ELF-1 (cell line): ENCODE results near the gene PCDH18.
"Not testable (repeated sequence)": the region's sequence is repeated elsewhere in the genome, so short reads cannot be mapped to it uniquely, and the experiment has no call there.

ENCODE experiments used
- DNase-seq: peaks from one replicate; pipeline ENCODE4 v3.0.0-alpha.2; 2016; ENCODE audit warnings: low read depth, low spot score

PCDH18 gene

GRCh38 chr4:137529432-137529831 is 2.9 kb downstream of the PCDH18 start:
- DNase-seq: no peak

DNA sequence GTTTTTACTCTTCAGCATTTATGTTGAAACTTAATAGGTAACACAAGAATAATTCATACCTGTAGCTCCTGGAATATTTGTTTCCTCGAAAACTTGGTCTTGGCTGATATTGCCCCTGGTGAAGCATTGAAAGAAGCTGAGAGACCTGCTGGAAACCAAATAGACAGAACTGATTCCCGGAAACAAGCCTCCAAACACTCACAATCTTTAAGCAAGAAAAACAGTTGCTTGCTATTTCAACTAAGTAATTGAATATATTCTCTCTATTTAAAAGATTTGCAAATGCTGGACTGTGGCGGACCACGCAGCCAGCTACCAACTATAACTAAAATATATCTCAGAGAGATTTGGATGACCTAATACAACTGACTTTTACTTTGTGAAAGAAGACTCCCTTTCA is 3.6 kb downstream of the PCDH18 start:
- DNase-seq: no peak

GRCh38 chr4:137526681-137527080 is 5.6 kb downstream of the PCDH18 start:
- no peak for DNase-seq

DNA sequence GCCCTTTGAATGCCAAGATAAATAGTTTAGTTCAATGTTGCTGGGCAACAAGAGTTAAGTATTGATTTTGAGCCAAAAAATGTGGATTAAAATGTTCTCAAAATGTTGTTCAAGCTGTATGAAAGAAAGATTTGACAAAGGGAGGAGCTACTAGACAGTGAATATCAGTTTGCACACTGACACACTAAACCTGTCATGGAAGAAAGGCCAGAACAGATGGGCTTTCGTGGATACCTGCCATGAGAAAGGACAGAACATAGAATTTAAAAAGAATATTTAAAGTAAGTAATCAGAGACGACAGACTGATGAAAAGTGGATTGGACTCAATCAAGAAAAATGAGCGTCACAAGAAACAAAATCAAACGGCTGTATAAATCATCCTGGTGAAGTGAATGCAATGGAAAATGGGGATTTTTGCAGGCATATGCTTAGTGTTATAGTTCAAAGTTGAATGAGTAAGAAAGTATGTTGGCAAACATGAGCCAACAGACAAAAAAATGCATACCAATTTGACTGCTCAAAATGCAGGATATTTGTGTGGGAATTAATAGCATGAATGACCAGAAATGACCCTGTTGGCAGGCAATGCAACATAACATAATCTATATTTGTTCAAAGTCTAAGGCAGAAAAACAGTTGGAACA is 7.4 kb downstream of the PCDH18 start:
- DNase-seq: no peak

DNA sequence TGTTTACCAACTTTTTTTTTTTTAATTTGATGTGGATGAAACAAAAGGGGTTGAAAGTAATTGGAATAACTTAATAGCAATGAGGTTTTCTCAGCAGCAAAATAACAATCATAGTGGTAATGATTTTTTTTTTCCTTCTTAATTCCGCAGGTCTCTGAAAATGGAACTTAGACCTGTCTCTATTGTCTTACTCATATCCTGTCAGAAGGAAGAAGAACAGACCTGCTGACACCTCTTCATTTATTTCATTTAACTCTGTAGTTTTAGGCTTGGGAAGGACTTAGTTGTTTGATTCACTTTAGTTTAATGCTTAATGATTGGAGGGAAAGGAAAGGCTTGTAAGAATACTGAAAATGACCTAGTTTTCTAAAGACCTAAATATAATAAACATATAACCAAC is 9.0 kb downstream of the PCDH18 start:
- DNase-seq: no peak

DNA sequence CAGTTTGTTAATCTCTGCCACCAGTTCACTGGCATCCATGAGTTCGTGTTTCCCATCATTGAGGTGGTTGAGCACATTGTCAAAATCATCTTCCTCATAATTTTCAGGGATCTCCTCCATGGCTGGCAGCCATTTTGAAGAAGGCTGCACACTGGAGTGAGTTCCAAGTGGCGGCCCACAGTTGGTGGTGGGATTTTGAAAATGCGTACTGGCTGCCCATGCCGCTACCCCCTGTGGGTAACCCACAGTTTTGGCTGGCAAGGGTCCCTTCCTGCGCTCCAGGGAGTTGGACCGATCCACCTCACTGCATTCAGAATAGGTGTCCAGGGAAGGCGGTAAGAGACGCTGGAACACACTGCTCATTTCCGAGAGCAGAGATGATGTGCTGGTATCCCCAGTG is 11.2 kb downstream of the PCDH18 start:
- no peak for DNase-seq

DNA sequence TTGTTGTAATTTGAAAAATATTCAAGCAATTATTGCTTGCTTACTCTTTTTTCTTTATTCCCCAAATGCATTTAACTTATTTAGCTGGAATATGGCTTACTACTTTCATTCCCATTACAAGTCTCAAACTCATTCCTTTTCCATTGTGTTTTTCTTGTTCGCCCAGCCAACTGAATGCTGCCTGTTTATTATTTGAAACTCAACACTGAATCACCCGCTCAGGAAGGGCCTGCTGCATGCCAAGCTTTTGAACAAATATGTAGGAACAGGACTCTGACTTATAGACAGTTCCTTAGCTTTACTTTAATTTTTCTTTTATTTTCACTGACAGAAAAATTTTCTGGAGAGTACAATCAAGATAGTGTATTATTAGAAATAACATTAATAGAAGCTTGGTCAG is 12.9 kb downstream of the PCDH18 start:
- no peak for DNase-seq

DNA sequence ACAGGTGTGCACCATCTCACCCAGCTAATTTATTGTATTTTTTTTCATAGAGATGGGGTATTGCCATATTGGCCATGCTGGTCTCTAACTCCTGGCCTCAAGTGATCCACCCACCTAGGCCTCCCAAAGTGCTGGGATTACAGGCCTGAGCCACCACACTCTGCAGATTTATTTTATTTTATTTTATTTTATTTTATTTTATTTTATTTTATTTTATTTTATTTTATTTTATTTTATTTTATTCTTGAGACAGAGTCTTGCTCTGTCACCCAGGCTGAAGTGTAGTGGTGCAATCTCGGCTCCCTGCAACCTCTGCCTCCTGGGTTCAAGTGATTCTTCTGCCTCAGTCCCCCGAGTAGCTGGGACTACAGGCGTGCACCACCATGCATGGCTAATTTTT is 15.0 kb downstream of the PCDH18 start:
- DNase-seq: not testable (repeated sequence)

GRCh38 chr4:137514406-137515111 is 17.7 kb downstream of the PCDH18 start:
- DNase-seq: no peak

- no peak for DNase-seq
Observed at GRCh38 chr4:137510557-137511265, 21.6 kb downstream of the PCDH18 start.

GRCh38 chr4:137509855-137510282 is 22.4 kb downstream of the PCDH18 start:
- DNase-seq: peak; percentile 31

DNA sequence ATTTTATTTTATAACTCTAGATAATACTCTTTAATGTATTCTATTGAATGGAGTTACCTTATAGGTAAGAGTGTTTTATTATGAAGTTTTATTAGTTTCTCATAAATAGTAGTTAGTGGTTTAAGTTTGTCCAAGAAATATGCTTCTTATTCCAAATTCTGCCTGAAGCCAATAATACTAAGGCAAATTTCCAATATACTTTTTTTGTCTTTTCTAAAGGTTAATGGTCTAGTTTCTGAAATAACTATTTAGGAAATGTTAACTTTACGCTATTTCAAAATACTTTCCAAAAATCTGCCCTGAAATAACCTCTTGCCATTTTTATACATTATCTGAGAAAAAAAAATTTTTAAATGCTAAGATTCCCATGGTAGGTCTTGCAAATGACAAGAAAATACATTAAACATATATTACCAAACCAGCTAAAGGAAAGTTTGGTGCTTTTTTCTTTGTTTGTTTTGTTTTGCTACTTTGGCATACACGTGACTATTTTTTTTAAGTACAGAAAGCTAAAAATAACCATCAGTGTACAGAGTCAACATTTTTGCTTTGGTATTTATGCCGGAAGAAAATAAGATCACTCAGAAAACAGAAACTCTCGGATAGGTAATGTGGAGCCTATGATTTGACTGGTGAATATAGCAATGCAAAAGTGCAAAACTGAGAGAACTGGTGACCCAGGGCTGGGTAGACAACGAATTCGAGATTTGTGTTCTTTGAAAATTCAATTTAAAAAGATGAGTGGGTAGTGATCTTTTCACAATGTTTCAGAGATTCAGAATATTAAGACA is 29.8 kb downstream of the PCDH18 start:
- no peak for DNase-seq

DNA sequence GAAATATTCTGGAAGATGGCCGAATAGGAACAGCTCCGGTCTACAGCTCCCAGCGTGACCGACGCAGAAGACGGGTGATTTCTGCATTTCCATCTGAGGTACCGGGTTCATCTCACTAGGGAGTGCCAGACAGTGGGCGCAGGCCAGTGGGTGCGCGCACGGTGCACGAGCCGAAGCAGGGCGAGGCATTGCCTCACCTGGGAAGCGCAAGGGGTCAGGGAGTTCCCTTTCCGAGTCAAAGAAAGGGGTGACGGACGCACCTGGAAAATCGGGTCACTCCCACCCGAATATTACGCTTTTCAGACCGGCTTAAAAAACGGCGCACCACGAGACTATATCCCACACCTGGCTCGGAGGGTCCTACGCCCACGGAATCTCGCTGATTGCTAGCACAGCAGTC is 36.0 kb downstream of the PCDH18 start:
- not testable (repeated sequence) for DNase-seq

DNA sequence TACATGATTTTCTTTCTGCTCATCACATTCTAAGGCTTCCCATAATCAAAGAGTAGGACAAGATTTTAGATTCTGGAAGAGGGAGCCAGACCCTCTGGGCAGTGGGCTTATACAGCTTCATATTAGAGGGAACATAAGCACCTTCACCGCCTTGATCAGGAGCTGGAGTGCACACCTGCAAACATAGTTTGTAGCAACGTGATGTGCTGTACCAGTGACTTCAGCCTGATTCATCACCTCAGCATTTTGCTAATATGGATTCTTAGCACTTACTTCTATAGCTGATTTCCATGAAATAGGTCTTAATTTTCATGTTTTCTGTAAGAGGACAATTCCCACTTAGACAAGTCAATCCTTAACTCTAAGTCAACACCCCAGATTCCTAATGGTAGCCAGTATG is 36.7 kb downstream of the PCDH18 start:
- no peak for DNase-seq

DNA sequence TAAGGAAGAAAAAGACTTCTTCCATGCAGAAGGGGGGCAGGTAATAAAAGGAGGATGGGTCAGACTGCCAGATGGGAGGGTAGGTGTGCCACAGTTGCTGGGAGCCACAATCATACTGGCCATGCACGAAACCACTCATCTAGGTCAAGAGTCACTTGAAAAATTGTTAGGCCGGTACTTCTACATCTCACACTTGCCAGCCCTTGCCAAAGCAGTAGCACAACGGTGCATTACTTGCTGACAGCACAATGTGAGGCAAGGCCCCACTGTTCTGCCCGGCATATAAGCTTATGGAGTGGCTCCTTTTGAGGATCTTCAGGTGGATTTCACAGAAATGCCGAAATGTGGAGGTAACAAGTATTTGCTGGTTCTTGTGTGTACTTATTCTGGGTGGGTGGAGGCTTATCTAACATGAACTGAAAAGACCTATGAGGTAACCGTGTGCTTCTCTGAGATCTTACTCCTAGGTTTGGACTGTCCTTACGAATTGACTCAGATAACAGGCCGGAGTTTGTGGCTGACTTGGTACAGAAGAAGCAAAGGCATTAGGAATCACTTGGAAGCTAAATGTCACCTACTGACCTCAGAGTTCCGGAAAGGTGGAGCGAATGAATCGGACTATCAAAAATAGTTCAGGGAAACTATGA is 48.9 kb downstream of the PCDH18 start:
- not testable (repeated sequence) for DNase-seq

GRCh38 chr4:137479657-137480056 is 52.6 kb downstream of the PCDH18 start:
- DNase-seq: not testable (repeated sequence)

DNA sequence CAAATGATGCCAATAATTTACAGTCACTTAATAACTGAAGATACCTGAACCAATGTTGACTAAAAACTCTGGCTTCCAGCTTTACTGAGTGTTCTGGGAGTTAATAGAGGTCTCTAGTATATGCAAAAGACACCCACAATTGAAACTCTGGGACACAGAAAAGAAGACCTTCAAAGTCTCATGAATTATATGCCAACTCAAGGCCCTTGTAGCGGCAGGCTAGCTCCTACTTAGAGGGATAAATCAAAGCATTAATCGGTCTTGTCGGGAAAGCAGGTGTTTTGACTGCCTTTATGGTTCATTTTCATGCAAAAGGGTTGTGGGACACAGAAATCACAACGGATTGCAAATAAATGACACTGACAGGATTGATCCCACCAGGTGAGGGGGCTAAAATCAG is 55.9 kb downstream of the PCDH18 start:
- DNase-seq: no peak

DNA sequence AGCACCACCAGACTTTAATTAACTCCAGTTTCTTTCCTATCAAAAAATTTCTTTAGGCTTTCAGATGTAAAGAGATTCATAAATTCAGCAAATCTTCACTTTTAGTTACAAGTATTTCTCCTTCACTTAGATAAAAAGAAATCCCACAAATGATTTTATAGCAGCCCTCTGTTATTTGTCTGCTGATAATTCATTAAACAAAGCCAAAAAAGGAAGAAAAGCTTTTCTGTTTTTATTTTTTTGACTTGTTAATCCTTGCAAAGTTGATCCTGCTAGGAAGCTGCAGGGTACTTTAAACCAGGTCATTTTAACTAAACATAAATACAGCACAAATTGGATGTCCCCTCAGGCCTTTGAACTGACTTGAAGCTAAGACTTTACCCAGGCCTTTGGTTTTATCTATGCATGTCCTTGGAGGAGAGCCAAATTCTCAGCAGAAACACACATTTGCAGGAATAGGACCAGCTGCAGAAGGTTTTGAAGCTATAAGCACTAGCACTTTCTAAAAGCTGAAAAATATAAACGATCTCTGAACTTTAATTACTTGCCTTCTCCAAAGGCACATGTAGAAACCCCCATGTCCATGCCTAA is 57.5 kb downstream of the PCDH18 start:
- DNase-seq: peak; percentile 59

DNA sequence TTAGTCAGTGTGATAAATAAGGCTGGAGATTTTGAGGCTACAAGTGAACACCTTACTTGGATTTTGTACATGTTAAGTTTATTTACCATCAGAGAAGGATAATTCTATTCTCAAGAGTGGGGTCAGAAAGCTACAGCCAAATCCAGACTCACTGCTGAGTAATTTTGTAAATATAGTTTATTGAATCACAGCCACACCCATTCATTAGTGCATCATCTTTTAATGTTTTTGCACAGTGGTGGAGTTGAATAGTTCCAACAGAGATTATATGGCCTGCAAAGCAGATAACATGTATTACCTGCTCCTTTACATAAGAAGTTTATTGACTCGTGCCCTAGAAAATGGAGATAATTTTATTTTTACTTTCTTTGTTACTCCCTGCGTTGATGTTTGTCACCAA is 60.4 kb downstream of the PCDH18 start:
- no peak for DNase-seq

DNA sequence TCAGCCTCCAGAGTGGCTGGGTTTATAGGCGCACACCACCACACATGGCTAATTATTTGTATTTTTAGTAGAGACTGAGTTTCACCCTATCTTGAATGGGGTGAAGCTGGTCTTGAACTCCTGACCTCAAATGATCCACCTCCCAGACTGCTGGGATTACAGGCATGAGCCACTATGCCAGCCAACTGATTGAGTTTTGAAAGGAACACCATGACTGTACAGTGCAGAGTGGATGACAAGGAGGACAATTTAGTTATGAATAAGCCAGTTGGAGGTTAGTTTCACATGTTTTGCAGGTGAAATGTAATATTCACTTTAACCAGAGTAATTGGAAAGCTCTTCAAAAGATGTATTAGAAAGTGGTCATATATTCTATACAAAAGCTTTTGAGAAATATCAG is 60.8 kb downstream of the PCDH18 start:
- DNase-seq: no peak

DNA sequence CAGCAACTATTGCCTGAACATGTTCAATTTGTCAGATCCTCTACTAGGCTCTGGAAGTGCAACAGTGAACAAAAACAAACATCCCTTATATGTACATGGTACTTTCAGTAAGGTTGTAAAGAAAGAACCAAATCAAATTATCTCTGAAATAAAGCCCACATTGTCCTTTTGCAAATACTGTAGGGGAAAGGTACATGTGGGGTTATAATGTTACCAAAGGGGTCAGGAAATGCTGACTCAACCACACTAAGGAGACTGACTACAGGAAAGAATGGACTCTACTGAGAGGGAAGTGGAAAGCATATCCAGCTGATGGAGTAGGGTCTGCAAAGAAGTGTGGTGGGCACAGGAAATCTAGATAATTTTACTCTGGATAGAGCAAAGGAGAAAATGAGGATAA is 61.5 kb downstream of the PCDH18 start:
- DNase-seq: no peak
